ENCODE data around the gene OR8K1. TPM values are rescaled to one million over a fixed set of nuclear protein-coding genes. Genes with fewer than 3 reads are reported as not detected.

Gene OR8K1
- total and polyA plus RNA-seq, 2 donors (not counting 3 experiments of a cell fraction or from before 2014, with no cell fraction given): not detected

- H3K27me3 ChIP-seq (ENCODE audit: control insufficient read depth in 2 of 2, insufficient read depth in 2 of 2, low read length in 2 of 2): no peaks in the 10 kb centered on the region
- no peak for DNase-seq (ENCODE audit: low read depth, low spot score)
- H2AFZ ChIP-seq (ENCODE audit: low read depth, low read length): no peak overlapping the region
- ChIA-PET POLR2A (no interaction called here), CTCF (no interaction called here)
- H3K9ac ChIP-seq (replicated peaks; ENCODE audit: extremely low read depth, insufficient read depth, low read length): no peak overlapping the region
- H3K36me3 ChIP-seq (ENCODE audit: control insufficient read depth in 2 of 2, extremely low read depth in 1 of 2, insufficient read depth in 2 of 2, low read length in 2 of 2): no peaks in the 10 kb centered on the region
- BruUV-seq (replicated peaks): no TSS peak
- TF ChIP-seq MAX (IDR thresholded peaks at IDR 0.05; ENCODE audit: insufficient read depth, insufficient read length) (no peak), POLR2AphosphoS5 (IDR thresholded peaks at IDR 0.05; ENCODE audit: insufficient read depth, low read depth, low read length) (no peak)
- no peak overlapping the region for H3K4me2 ChIP-seq (ENCODE audit: insufficient read depth, low read length)
- no peaks in the 10 kb centered on the region for H4K20me1 ChIP-seq (replicated peaks; ENCODE audit: control insufficient read depth, extremely low read depth, insufficient read depth, low read length)
- no peaks in the 10 kb centered on the region for H3K79me2 ChIP-seq (ENCODE audit: control insufficient read depth, insufficient read depth, low read length)
- FAIRE-seq: no peak
- H3K27ac ChIP-seq (ENCODE audit: insufficient read depth, low read depth, low read length): no peak overlapping the region
- intact Hi-C loops (cut with micrococcal nuclease) (no loop called here), dilution Hi-C loops (cut with MboI; ENCODE audit: extremely low pct_ligation_motif_present, low sequenced_read_pairs) (no loop called here)
- peaks cover 1% of the 10 kb centered on the region for H3K9me3 ChIP-seq (replicated peaks; ENCODE audit: control insufficient read depth, insufficient read depth, low read length)
- no peaks in the 10 kb centered on the region for H3K9me1 ChIP-seq (replicated peaks; ENCODE audit: control insufficient read depth, extremely low read depth, insufficient read depth, low read length)
- H3K4me3 ChIP-seq (replicated peaks in 1 of 3; ENCODE audit: insufficient read depth in 1 of 3, low read depth in 1 of 3, low read length in 3 of 3): no peak overlapping the region
- H3K4me1 ChIP-seq (ENCODE audit: control insufficient read depth, extremely low read depth, insufficient read depth, low read length): no peaks in the 10 kb centered on the region
Observed at GRCh38 chr11:56333156-56333555, 12.7 kb upstream of the OR8K1 start.

- Histone ChIP-seq H4K20me1 (replicated peaks; ENCODE audit: control insufficient read depth, extremely low read depth, insufficient read depth, low read length) (no peaks in the 10 kb centered on the region), H3K36me3 (ENCODE audit: control insufficient read depth in 2 of 2, extremely low read depth in 1 of 2, insufficient read depth in 2 of 2, low read length in 2 of 2) (no peaks in the 10 kb centered on the region), H3K27me3 (ENCODE audit: control insufficient read depth in 2 of 2, insufficient read depth in 2 of 2, low read length in 2 of 2) (no peaks in the 10 kb centered on the region), H3K9me3 (replicated peaks; ENCODE audit: control insufficient read depth, insufficient read depth, low read length) (peaks cover 7% of the 10 kb centered on the region), H3K9me1 (replicated peaks; ENCODE audit: control insufficient read depth, extremely low read depth, insufficient read depth, low read length) (no peaks in the 10 kb centered on the region), H3K79me2 (ENCODE audit: control insufficient read depth, insufficient read depth, low read length) (no peaks in the 10 kb centered on the region), H3K4me2 (ENCODE audit: insufficient read depth, low read length) (no peak overlapping the region), H2AFZ (ENCODE audit: low read depth, low read length) (no peak overlapping the region), H3K27ac (ENCODE audit: insufficient read depth, low read depth, low read length) (no peak overlapping the region), H3K9ac (replicated peaks; ENCODE audit: extremely low read depth, insufficient read depth, low read length) (no peak overlapping the region), H3K4me3 (replicated peaks in 1 of 3; ENCODE audit: insufficient read depth in 1 of 3, low read depth in 1 of 3, low read length in 3 of 3) (no peak overlapping the region), H3K4me1 (ENCODE audit: control insufficient read depth, extremely low read depth, insufficient read depth, low read length) (no peaks in the 10 kb centered on the region)
- no TSS peak for BruUV-seq (replicated peaks)
- DNase-seq (ENCODE audit: low read depth, low spot score) (no peak), FAIRE-seq (no peak)
- ChIA-PET CTCF (no interaction called here), POLR2A (no interaction called here)
- dilution Hi-C loops (cut with MboI; ENCODE audit: extremely low pct_ligation_motif_present, low sequenced_read_pairs): no loop called here
- intact Hi-C loops (cut with micrococcal nuclease): no loop called here
- TF ChIP-seq MAX (IDR thresholded peaks at IDR 0.05; ENCODE audit: insufficient read depth, insufficient read length) (no peak), CTCF (IDR thresholded peaks at IDR 0.05; ENCODE audit: extremely low read depth in 1 of 2, insufficient read depth in 1 of 2, low read depth in 1 of 2, low read length in 2 of 2) (no peak), MYC (IDR thresholded peaks at IDR 0.05; ENCODE audit: low read depth, low read length) (no peak), POLR2A (IDR thresholded peaks at IDR 0.05; ENCODE audit: low read depth, low read length) (no peak), POLR2AphosphoS5 (IDR thresholded peaks at IDR 0.05; ENCODE audit: insufficient read depth, low read depth, low read length) (no peak), EZH2 (IDR thresholded peaks at IDR 0.05; ENCODE audit: borderline replicate concordance, low read depth, low read length, severe bottlenecking) (no peak), JUN (IDR thresholded peaks at IDR 0.05; ENCODE audit: borderline replicate concordance, insufficient read depth, insufficient read length, low read depth) (no peak), FOS (IDR thresholded peaks at IDR 0.05; ENCODE audit: borderline replicate concordance, insufficient read depth, low read length) (no peak), GATA2 (IDR thresholded peaks at IDR 0.05; ENCODE audit: insufficient read depth, insufficient read length, low read depth, low read length) (no peak)
Observed at GRCh38 chr11:56340289-56340688, 5.5 kb upstream of the OR8K1 start.
